Glomerular visceral epithelial cell (primary cell): ENCODE results near the gene RTL10.

ENCODE experiments used
- DNase-seq: peaks from one replicate; pipeline ENCODE4 v3.0.0-alpha.2; 2016; ENCODE audit errors: extremely low spot score

Gene RTL10

GRCh38 chr22:19823191-19823901 lies 31.3 kb downstream of the RTL10 start:
- DNase-seq: no peak

DNA sequence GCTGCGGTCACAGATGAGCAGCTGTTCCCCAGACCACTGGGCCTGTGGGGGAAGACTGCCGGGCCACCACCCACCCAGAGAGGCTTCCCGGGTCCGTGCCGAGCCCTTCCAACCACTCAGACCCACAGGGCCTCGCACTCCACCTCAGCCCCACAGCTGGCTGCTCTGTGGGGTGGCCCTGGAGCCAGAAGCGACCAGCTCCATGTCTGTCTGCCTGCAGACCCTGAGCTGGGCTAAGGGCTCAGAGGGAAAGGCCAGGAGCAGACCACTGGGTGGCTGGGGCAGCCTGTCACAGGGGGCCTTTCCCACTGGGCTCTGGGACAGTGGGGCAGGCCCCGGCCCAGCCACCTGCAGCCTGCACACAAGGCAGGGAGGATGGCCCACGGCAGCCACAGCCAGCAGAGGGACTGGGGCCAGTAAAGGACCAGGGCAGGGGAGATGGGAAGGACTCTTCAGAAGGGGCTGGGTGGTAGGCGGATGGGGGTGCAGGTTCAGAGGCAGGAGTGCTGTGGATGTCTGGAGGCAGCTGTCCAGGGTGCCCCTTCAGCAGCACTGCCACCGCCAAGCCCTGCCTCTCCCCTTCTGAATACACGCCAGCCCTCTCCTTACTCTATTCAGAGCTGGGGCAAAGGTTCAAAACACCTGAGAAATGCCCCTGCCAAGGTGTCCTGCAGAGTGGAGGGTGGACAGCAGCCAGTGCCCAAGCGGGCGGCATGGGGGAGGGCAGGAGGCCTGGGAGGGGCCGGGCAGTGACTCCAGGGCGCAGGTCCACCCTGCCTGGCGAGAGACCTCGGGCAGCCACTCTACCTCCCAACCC lies 32.2 kb downstream of the RTL10 start:
- DNase-seq: no peak

- no peak for DNase-seq
These were observed 33.0 kb downstream of the RTL10 start for GRCh38 chr22:19821523-19822300.

GRCh38 chr22:19820880-19821522 lies 33.7 kb downstream of the RTL10 start:
- no peak for DNase-seq

GRCh38 chr22:19819911-19820879 lies 34.5 kb downstream of the RTL10 start:
- no peak for DNase-seq

GRCh38 chr22:19819208-19819910 lies 35.3 kb downstream of the RTL10 start:
- no peak for DNase-seq

- DNase-seq: no peak
These were observed 36.1 kb downstream of the RTL10 start for GRCh38 chr22:19818324-19819207.

DNA sequence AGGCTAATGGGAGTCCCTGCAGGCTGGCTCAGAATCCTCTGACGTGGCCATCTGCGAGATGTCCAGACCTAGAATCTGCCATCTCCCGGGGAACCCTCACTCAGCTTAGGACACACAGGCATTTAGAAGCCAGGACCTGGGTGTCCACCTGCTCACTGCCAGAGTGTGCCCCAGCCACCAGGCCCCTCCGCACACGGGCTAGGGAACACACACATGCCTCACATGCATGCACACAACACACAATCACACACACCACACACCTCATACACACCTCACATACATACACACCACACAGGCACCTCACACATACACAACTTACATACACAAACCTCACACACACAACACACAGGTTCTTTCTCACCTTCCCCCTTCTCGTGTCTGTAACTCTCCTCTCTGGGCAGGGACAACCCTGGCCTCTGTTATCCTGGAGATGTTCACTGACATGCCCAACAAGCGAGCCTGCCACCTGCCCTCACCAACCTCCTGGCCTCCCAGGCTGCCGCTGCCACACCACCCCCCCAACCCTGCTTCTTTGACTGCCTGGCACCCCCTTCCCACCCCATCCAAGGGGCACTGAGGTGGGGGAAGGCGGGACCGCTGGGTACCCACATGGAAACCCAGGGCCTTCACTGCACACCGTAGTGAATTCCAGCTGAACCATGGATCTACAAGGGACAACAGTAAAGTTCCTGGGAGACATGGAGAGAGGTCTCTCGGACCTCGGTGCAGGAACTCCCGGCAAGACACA lies 38.1 kb downstream of the RTL10 start:
- DNase-seq: no peak

DNA sequence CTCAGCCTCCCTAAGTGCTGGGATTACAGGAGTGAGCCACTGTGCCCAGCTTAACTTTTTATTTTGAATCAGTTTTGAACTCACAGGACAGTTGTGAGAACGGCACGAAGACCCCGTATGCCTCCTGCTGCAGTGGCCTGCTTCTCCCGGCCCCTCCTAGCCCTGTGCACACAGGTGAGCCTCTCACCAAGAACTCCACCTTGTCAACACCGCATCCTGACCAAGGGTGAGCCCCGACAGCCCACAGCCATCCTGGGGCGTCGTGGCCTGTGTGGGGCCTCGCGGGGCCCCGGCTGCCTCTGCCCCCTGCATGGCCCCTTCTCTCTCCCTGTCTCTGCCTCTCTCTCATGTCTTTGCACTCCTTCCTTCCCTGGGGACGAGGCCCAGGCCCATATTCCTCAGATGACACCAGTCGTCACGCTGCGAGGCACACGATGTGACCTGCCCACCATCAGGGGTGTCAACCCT lies 38.8 kb downstream of the RTL10 start:
- no peak for DNase-seq

DNA sequence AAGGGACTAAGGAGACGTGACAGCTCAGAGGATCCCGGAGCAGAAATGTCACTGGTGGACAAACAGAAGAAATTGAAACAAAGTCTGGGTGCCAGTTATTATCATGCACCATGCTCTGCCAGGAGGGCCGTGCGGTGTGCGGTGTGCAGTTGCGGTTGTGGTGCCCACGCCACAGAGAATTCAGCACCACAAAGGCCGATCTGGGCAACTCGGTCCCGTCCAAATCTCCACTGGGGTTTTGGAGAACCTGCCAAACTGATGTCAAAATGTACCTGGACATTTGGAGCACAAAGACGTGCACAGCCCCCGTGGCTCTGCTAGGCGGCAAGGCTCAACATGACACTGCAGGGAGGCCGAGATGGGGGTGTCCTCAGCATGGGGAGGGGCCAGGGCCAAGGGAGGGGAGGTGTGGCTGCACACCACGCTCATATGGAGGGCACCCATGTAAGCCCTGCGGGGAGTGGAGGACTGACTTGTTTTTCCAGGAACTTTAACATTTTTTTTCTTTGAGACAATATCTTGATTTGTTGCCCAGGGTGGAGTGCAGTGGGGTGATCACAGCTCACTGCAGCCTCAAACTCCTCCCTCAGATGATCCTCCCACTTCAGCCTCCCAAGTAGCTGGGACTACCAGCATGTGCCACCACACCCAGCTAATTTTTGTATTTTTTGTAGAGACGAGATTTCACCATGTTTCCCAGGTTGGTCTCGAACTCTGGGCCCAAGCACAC lies 39.4 kb downstream of the RTL10 start:
- DNase-seq: no peak

DNA sequence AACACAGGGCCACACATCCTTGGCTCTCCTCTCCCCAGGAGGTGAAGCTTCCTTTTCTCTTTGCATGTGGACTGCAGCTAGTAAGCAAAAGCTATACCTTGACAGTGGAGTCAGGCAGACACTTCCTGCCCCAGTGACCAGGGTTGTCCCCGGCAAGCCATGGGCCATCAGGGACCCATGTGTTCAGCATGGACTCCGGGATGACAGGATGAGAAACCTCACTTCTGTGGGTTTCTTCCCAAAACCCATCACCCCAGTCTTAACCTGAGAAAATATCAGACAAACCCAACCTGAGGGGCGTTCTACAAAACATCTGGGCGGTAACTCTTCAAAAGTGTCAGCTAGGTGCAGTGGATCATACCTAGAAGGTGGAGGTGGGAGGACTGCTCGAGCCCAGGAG lies 40.2 kb downstream of the RTL10 start:
- no peak for DNase-seq

DNA sequence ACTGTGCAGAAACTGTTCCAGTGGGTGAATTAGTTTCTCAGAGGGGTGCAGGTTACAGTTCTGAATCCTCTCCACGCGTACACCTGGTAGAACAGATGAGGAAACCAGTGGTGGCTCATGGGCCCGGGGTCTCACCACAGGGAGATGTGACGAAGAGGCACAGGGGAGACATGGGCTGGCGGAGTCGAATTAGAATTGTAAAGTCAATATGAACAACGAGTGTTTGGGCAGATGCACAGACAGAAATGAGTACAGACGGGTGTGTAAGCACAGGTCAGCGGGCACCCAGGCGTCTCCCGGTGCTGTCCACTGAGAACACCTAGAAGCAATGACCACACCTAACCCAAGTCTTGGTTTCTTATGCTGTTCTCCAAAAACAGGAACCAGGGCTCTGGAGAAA lies 41.8 kb downstream of the RTL10 start:
- no peak for DNase-seq

GRCh38 chr22:19811811-19812771 lies 42.6 kb downstream of the RTL10 start:
- no peak for DNase-seq

GRCh38 chr22:19811211-19811621 lies 43.5 kb downstream of the RTL10 start:
- no peak for DNase-seq

GRCh38 chr22:19810381-19811201 lies 44.1 kb downstream of the RTL10 start:
- no peak for DNase-seq

- DNase-seq: no peak
These were observed 44.9 kb downstream of the RTL10 start for GRCh38 chr22:19809741-19810140.
